ENCODE measurements around the gene CNTN5.
"Not testable (repeated sequence)": the region's sequence is repeated elsewhere in the genome, so short reads cannot be mapped to it uniquely, and the experiment has no call there.

CNTN5 gene

DNA sequence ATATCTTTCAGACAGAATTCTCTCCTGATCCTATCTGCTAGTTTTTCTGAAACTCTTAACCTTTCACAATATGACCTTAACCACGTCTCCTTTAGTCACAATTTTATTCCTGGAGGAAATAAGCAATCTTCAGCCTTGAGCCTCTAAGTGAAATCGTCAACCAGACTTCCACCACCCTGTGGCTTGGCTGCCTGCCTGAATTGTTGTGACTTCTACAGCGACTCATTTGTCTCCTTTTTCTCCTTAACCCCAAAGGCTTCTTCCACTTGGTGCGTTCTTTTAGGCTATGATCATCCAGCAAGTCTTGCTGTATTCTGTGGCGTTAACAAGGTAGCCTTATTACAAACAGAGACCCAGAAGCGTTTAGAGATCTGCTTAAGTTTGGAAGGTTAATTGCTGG is 1131.2 kb downstream of the CNTN5 start:
- no peak for DNase-seq

DNA sequence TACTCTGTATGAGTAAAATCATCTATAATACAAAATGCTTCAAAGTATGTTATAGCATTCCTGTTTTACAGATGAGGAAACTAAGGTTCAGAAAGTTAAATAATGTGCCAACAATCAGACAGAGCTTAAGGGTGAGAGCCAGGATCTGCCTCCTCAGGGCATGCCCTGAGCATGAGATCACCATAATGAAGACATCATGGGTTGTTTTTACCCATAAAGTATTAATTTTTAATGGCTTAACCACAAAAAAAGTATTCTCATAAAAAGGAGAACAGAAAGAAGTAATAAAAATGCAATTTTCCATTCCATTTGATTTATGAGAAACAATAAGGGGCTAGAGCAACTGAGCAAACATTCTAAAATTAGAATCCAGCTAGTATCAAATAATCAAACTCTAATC is 1132.0 kb downstream of the CNTN5 start:
- no peak for DNase-seq

DNA sequence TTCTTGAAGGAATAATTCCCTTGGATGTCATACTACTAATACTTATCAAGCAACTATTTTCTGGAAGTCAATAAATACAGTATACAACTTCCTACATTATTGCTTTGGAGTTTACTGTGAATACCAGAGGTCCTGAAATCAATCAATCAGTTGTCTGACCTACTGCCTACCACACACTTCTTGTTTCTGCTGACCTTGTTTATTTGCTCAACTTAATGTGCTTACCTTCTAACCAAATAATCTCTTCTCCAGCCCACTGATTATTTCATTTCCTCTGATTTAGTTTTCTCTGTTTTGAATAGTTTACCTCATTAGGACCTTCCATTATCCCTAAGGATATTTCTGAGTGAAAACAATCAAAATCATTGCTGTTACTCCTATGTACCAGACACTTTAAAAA is 1142.7 kb downstream of the CNTN5 start:
- DNase-seq = no peak

DNA sequence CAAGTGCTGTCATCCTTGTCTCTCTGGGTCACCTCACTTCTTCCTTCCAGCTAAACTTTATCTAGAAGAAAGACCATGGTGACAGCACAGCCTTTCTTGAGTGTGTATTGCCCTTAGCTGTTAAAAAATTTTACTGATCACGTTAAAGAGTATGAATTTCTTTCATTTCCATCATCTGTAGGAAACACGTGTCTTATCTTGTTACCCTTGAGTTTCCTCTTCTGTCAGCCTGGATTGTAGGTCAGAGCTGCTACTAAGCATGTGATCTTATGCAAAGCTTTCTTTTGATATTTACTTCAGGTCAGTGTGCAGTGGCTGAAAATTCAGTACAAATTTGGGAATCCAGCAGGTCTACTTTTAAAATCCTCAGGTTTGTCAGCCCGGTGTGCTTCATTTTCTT is 1154.1 kb downstream of the CNTN5 start:
- DNase-seq = no peak

DNA sequence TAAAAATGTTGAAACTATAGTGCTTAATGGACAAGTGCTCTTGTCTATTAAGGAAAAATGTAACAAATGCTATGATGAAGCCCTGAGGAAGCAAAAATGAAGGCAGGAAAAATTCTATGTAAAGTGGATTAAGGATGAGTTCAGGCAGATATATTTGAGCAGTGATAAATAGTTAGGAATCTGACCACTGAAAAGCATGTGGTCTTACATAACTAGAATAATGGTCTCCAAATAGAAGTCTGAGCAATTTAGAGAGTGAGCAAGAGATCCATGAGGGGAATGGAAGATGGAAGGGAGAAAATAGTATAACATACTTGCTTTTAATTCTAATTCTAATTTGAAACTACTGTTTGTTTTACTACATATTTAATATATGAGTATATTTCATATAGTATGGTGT is 1155.7 kb downstream of the CNTN5 start:
- no peak for DNase-seq

DNA sequence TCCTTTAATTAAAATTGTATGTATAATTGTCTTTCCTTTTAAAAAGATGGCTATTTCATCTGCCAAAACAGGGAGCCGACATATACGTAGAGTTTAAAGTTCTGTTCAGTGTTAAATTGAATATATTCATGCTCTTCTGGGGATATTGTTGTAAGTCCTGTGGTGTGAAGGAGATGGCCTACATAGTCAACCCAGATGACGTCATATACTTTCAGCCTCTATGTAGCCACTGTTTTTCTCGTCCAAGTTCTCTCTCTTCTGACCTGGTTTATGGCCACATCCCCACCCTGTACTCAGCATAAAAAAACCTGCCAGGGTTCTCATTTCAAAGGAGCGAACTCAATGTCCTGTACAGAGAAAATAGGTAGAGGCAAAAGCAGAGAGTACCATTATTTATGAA is 1156.9 kb downstream of the CNTN5 start:
- DNase-seq = no peak

DNA sequence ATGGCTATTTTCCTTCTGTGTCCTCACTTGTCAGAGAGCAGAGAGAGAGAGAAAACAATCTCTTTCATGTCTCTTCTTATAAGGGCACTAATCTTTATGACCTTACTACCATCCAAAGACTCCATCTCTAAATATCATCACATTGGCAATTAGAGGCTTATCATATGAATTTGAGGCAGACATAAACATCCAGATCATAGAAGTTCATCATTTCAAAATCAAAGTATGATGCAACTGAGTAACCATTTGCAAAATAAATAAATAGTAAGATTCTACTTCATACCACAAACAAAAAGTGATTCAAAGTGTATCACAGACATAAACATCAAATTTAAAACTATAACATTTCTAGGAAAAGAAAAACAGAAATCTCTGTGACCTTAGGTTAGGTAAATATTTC is 1161.6 kb downstream of the CNTN5 start:
- DNase-seq = no peak

DNA sequence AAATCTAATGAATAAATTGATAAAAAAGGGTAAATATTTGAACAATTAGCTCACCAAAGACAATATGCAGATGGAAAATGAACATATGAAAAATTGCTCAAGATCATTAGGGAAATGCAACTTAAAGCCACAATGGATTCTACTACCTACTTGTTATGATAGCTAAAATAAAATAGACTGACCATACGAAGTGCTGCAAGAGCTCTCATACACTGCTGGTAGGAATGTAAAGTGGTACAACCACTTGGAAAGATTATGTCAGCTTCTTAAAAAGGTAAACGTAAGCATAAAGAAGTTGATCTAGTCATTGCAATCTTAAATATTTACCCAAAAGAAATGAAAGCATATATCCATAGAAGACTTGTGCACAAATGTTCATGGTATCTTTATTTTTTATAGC is 1162.2 kb downstream of the CNTN5 start:
- no peak for DNase-seq

DNA sequence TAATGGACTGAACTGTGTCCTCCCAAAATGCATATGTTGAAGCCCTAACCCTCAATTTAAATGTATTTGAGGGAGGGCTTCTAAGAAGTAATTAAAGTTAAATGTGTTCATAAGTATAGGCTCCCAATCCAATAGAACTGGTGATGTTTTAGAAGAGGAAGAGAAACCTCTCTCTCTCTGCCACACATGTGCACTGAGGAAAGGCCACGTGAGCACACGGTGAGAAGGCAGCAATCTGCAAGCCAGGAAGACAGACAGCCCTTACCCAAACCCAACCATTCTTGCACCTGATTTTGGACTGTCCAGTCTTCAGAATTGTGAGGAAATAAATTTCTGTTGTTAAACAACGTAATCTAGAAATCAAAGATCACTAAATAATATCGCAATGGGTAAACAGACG is 1164.8 kb downstream of the CNTN5 start:
- DNase-seq = no peak

DNA sequence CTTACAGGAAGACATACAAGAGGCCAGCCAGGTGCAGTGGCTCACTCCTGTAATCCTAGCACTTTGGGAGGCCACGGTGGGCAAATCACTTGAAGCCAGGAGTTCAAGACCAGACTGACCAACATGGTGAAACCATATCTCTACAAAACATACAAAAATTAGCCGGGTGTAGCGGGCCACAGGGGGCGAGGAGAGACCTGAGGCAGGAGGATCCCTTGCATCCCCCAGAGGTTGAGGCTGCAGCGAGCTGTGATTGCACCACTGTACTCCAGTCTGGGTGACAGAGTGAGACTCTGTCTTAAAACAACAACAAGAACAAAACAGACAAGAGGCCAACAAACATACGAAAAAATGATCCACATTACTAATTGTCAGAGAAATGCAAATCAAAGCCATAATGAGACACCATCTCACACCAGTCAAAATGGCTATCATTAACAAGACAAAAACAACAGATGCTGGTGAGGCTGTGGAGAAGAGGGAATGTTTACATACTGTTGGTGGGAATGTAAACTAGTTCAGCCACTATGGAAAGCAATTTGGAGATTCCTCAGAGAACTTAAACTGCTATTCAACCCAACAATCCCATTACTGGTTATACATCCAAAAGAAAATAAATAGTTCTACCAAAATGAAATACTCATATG is 1167.5 kb downstream of the CNTN5 start:
- DNase-seq = no peak

DNA sequence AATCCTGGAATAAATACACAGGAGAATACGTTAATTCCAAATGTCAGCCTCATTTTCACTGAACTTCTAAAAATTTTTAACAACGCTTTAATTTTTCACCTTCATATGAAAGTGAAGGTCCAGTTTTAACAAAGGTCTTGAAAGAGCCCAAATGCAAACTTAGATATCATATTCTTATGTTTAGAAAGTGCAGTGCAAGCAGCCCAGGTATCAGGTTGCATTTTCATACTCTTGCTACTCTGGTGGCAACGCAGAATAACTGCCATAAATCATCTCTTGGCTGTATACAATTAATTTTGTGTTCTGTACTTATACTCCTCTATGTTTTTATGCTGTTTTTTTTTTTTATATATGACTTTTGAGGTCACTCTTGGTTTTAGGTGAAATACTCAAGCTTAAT is 1169.6 kb downstream of the CNTN5 start:
- DNase-seq = no peak

DNA sequence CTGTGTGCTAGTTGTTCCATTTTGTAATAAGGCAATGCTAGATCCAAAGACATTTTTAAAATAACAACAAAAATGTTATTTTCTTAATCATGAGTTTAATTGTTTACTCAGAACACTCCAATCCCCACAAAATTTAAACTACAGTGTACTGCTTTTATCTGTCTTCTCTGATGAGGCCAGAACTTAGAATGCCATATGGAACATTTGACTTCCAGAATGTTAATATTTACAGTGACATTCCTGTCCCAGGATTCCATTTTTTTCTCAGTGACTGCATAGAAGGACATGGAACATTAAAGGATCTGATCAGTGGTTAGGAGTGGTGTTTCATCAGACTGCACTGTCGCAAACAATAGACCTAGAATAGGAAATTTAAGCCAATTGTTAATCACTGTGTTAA is 1171.4 kb downstream of the CNTN5 start:
- DNase-seq = no peak

DNA sequence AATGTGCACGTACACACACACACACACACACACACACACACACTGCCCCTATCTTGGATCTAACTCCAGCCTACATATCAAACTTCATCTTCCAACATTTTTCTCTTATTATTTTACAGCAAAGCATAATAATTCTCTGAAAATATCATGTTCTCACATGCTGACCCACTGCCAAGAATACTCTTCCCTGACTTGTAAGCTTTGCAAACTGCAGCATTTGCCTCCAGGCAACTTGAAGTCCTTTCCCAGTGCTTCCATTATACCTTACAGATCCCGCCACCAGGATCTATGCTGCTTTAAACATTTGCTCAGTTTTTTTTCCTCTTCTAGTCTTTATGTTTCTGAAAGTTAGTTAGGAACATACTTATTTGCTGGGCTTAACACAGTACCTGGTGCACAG is 1183.0 kb downstream of the CNTN5 start:
- DNase-seq = no peak

DNA sequence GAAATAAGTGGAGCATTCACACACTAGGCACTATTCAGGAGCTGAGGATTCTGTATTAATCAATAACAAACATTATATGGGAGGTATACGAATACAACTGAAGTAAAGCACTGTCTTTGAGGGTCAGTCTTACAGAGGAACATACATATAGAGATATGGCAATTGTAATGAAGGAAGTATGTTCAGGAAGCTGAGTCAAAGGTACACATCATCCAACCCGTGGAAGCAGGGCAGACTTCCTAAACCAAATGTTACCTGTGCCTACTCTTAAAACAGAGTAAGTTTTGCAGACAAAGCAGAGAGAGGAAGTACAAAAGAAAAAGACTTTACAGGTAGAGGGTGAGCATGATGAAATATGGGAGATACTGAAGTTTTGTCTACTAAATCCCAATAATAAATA is 1185.2 kb downstream of the CNTN5 start:
- DNase-seq = no peak

DNA sequence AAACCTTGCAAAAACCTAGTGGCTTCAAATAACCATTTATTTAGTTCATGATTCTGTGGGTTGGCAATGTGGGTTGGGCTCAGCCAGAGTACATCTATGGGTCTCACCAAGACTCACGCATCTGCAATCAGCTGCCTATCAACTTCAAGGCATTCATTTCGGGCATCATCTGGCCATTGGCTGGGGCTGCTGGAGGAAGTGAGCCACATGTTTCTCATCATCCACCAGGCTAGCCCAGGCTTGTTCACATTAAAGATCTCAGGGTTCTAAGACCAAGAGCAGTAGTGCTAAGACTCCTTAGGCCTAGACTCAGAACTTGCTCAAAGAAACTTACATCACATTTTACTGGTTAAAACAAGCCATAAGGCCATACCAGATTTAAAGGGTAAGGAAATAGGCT is 1187.5 kb downstream of the CNTN5 start:
- no peak for DNase-seq

DNA sequence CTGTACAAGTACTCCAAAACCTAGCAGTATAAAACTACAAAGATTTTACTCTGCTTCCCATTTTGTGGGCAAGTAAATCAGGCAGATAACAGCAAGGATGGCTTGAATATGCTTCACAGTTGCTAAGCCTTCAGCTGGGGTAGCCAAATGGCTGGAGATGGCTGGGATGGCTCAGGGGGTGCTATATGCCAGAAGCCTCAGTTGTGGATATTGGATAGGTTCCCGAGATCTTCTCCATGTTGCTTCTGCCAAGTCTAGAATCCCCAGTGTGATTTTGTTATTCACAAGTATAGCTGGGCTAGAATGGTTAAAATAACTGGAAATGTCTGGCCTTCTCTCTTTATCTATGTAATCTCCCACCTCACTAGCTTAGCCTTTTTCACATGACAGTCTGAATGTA is 1194.0 kb downstream of the CNTN5 start:
- DNase-seq = no peak

DNA sequence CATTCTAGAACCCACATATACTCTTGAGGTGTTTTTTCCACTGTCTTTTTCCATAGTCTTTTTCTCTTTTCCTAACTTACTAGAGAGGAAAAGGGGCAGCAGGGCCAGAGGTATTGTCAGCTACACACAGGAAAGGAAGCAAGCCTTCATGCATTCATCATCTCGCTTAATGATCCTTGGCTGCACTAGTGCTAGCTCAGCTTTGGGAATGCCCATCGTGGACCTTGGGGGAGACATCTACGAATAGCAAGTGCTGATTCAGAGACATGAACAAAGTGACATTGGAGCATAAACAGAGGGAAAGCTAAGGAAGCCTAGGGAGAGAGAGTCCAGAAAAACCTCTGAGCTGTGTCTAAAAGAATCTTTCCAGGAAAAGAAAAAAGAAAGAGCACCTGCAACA is 1200.1 kb downstream of the CNTN5 start:
- DNase-seq = no peak

DNA sequence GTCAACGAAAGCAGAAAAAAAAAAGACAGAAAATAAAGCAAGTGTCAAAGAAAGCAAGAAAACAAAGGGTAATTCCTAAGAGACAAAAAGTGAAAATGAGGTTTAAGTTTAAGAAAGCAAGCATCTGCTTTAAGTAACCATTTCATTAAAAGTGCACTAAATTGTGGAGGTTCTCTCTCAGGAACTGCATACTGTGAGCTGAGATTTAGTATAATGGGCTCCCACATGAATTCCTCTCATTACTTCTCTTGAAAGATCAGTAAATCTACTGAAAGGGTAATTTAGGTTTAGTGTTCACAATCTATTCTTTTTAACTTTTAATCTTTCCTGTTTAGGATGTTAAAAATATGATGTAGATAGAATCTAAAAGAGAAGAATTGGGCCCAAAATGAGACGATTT is 1201.0 kb downstream of the CNTN5 start:
- DNase-seq = no peak

DNA sequence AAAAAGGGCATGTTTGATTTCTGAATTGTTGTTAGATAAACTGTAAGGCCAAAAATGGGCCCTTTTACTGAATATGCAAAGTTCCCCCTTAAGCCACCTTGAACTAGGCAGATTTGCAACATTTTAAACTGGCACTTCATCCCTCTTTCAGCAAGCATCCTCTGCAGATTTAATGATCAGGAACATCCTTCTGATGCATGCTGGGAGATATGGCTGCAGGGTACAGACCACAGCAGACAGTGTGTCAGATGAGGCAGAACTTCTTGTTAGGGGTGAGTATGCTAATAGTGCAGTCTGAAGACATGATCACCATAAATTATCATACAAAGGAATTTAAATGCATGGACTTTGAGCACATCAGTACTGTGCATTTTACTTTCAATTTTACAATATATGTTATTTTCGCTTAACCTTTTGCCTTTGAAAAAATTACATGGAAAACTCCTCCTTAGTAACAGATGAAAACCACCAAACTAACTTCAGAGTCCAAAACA is 1203.8 kb downstream of the CNTN5 start:
- DNase-seq = no peak

DNA sequence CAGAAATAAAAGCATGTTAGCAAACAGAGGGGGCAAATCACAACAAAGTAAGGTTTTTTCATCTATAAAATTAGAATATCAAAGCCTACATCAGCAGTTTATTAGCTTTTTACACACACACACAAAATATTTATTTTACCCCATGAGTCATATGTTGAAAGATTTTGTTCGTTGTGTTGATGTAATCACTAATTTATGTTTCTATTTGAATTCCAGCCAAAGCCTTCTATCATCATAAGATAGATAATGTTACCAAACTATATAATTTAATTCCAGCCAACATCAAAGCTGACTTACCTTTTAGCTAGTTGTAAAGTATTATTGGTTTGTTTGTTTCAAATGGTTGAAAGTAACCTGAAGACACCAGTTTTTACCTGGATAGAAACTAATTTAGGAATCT is 1208.3 kb downstream of the CNTN5 start:
- DNase-seq = no peak

DNA sequence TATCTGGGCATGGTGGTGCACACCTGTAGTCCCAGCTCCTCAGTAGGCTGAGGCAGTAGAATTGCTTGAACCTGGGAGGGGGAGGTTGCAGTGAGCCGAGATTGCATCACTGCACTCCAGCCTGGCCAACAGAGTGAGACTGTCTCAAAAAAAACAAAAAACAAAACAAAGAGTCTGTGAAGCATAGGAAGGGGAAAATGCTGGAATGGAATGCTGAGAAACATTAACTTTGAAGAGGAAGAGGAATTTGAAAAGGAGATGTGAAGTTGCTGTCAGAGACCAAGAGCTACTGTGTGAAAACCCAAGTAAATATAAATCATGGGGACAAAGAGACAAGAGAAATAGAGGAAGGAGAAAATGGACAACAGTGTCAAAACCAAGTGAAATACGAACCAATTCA is 1211.3 kb downstream of the CNTN5 start:
- no peak for DNase-seq

DNA sequence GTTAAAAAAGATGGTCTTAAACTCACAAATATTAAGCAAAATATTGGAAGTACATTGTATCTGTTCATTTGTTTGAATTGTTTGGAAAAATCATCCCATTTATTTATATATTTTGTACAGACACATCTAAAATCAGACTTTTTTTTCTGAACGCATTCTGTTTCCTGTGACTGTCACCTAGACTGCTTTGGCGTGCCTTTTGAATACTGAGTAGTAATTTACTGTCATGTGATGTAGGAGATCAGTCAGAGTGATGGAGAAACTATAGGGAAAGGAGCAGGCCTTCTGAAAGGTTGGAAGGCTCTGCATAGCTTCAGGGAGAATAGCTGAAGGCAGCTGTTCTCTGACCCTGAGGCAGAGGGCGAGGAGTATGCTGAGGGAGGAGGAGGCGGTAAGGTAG is 1214.3 kb downstream of the CNTN5 start:
- DNase-seq = no peak

DNA sequence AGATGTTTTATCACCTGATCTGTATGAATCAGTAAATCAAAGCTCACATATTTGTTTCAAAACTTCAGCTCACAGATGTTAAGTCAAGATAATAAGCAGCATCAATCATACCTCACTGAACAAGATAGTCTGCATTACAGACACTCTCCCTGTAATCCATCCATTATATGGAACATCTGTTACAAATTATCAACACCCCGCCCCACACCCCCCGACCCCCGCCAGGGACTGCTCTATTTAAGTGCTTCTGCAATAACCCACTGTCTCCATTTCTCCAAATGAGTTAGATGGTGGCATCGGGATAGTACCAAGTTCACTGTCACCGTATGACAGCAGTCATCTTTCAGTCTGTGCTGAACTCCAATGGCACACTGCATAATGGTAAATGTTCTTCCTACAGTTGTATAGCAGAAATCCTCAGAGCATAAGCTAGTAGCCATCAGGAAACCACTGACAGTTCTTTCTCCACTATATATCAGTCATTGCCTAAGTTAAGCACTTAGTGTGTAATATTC is 1219.3 kb downstream of the CNTN5 start:
- DNase-seq = no peak

DNA sequence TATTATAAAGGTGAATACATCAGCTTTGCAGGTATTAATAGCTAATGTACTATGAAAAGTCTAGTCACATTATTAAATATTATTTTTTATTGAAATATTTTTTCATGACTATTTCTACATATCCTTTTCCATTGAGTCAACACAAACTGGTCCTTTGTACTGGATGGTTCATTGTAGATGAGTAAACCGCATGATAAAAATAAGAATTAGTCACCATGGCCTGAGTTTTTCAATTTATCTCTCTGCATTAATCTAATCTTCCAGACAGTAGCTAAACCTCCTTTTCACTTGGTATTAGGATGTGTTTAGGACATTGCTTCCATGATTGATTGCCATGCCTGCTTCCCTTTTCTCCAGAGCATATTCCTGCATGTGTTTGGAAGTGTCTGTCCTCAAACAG is 1227.0 kb downstream of the CNTN5 start:
- no peak for DNase-seq

DNA sequence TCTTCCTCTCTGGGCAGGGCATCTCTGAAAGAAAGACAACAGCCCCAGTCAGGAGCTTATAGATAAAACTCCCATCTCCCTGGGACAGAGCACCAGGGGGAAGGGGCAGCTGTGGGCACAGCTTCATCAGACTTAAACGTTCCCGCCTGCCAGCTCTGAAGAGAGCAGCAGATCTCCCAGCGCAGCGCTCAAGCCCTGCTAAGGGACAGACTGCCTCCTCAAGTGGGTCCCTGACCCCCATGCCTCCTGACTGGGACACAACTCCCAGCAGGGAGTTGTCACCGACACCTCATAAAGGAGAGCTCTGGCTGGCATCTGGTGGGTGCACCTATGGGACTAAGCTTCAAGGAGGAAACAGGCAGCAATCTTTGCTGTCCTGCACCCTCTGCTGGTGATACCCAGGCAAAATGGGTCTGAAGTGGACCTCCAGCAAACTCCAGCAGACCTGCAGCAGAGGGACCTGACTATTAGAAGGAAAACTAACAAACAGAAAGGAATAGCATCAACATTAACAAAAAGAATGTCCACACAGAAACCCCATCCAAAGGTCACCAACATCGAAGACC is 1236.6 kb downstream of the CNTN5 start:
- not testable (repeated sequence) for DNase-seq

All from DMS79 (cell line).